ENCODE results near the gene SPRR1A. TPM values are rescaled to one million over a fixed set of nuclear protein-coding genes. Genes with fewer than 3 reads are reported as not detected.
A peak's percentile ranks its signal among the peaks of the same experiment; 100 is the strongest.

SPRR1A gene
- total RNA-seq, 5 donors from 2014 or later (not counting 1 experiment from before 2014, with no cell fraction given): not detected

DNA sequence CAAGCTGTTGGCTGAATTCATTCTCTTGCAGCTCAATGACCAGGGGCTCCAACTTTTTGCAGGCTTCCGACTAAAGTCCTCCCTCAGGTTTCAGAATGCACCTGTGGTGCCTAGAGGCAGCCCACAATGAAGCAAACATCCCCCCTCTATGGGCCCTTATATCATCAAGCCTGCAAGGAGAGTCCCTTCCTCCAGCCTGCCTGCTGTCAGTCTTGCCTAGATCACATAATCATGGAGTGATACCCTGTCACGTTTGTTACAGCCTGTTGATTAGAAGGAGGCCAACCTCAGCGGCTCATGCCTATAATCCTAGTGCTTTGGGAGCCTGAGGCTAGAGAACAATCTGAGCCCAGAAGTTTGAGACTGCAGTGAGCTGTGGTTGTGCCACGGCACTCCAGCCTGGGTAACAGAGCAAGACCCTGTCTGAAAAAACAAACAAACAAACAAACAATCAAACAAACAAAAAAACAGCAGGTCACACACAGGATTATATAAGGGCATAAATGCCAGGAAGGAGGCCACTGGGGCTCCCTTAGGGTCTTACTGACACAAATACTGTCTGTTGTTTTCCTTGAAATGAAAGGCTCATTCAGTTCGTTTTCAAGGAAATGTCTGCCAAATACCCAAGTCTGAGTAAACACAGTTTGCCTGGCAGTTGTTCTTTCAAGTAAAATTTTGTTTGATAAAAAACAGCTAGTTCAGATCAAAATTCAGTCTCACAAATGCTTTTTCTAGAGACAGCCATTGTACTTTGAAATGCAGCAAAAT lies 12.9 kb downstream of the SPRR1A start:
- Histone ChIP-seq H3K27ac (ENCODE audit: low read length) (no peak overlapping the region), H3K9me3 (no peaks in the 10 kb centered on the region), H3K36me3 (ENCODE audit: control insufficient read depth in 2 of 2, extremely low read depth in 1 of 2, insufficient read depth in 1 of 2, low read length in 1 of 2) (no peaks in the 10 kb centered on the region), H3K4me3 (ENCODE audit: control insufficient read depth in 1 of 2, extremely low read depth in 1 of 2, low read length in 1 of 2) (no peak overlapping the region), H3K27me3 (replicated peaks in 1 of 2; ENCODE audit: control insufficient read depth in 2 of 2, extremely low read depth in 1 of 2, insufficient read depth in 2 of 2, low read length in 1 of 2) (peaks cover 2 to 17% of the 10 kb centered on the region in 2 experiments), H3K4me1 (ENCODE audit: control insufficient read depth in 1 of 2, extremely low read depth in 1 of 2, insufficient read depth in 2 of 2, low read length in 2 of 2) (no peaks in the 10 kb centered on the region)
- WGBS (ENCODE audit: insufficient coverage): 61% methylated on average over 3 of the region's 5 CpGs
- ChIA-PET CTCF (no interaction called here), POLR2A (no interaction called here)
- DNase-seq: no peak
- peaks cover 0 to 7% (median 0%) of the 10 kb centered on the region in 3 donors for H3K9me3 Mint-ChIP-seq
- no peak for ATAC-seq (replicated peaks in 1 of 4)
- no peaks in the 10 kb centered on the region for H3K36me3 Mint-ChIP-seq
- no peaks in the 10 kb centered on the region for H3K4me1 Mint-ChIP-seq
- no peak overlapping the region for H3K4me3 Mint-ChIP-seq
- no peak overlapping the region for H3K27ac Mint-ChIP-seq
- H3K27me3 Mint-ChIP-seq: peaks cover 29% of the 10 kb centered on the region in 2 donors

DNA sequence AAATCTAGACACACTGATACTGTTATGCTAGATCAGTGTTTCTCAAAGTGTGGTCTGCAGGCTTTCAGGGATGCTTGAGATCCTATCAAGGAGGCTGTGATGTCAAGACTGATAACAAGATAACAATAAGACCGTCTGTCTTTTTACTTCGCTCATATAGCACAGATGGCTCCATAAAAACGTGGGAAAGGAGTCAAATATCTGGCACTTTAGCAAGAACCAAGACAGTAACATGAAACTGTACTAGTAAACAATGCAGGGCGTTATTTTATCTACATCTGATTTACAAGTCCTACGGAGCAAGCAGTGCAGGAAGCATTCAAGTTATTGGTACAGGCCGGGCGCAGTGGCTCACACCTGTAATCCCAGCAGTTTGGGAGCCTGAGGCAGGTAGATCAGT lies 14.0 kb downstream of the SPRR1A start:
- no peaks in the 10 kb centered on the region for H3K36me3 ChIP-seq (ENCODE audit: control insufficient read depth in 2 of 2, extremely low read depth in 1 of 2, insufficient read depth in 1 of 2, low read length in 1 of 2)
- ChIA-PET CTCF (no interaction called here), POLR2A (no interaction called here)
- Mint-ChIP-seq H3K27me3 (peaks cover 24 to 29% of the 10 kb centered on the region in 2 donors), H3K4me3 (no peak overlapping the region), H3K4me1 (no peaks in the 10 kb centered on the region), H3K27ac (no peak overlapping the region), H3K36me3 (no peaks in the 10 kb centered on the region), H3K9me3 (peaks cover 0 to 7% (median 0%) of the 10 kb centered on the region in 3 donors)
- no peak overlapping the region for H3K27ac ChIP-seq (ENCODE audit: low read length)
- no peaks in the 10 kb centered on the region for H3K4me1 ChIP-seq (ENCODE audit: control insufficient read depth in 1 of 2, extremely low read depth in 1 of 2, insufficient read depth in 2 of 2, low read length in 2 of 2)
- 50% methylated on average over 7 of the region's 7 CpGs for WGBS (ENCODE audit: insufficient coverage)
- no peak for ATAC-seq (replicated peaks in 1 of 4)
- no peak for DNase-seq
- no peak overlapping the region for H3K4me3 ChIP-seq (ENCODE audit: control insufficient read depth in 1 of 2, extremely low read depth in 1 of 2, low read length in 1 of 2)
- H3K27me3 ChIP-seq (replicated peaks in 1 of 2; ENCODE audit: control insufficient read depth in 2 of 2, extremely low read depth in 1 of 2, insufficient read depth in 2 of 2, low read length in 1 of 2): peaks cover 2 to 12% of the 10 kb centered on the region in 2 experiments
- H3K9me3 ChIP-seq: no peaks in the 10 kb centered on the region

DNA sequence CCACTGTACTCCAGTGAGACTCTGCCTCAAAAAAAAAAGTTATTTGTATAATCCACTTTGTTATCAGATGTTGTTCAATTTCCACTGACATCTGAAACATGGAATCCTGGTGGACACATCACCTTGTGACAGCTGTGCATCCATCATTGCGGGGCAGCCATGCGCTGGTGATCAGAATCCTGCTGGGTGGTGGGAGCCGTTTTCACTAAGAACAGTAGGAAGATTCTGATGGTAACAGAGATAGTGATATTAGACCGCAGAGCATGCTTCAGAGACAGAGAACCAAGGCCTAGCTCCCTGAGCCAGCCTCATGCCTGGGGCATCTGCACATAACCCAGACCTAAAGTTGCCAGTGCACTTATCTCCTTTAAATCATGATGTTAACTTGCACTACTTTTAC lies 14.6 kb downstream of the SPRR1A start:
- Mint-ChIP-seq H3K36me3 (no peaks in the 10 kb centered on the region), H3K27me3 (peaks cover 21 to 29% of the 10 kb centered on the region in 2 donors), H3K4me3 (no peak overlapping the region), H3K9me3 (peaks cover 0 to 7% (median 0%) of the 10 kb centered on the region in 3 donors), H3K4me1 (no peaks in the 10 kb centered on the region), H3K27ac (no peak overlapping the region)
- Histone ChIP-seq H3K9me3 (no peaks in the 10 kb centered on the region), H3K4me3 (ENCODE audit: control insufficient read depth in 1 of 2, extremely low read depth in 1 of 2, low read length in 1 of 2) (no peak overlapping the region), H3K27me3 (replicated peaks in 1 of 2; ENCODE audit: control insufficient read depth in 2 of 2, extremely low read depth in 1 of 2, insufficient read depth in 2 of 2, low read length in 1 of 2) (peaks cover 2 to 10% of the 10 kb centered on the region in 2 experiments), H3K36me3 (ENCODE audit: control insufficient read depth in 2 of 2, extremely low read depth in 1 of 2, insufficient read depth in 1 of 2, low read length in 1 of 2) (no peaks in the 10 kb centered on the region), H3K27ac (ENCODE audit: low read length) (no peak overlapping the region), H3K4me1 (ENCODE audit: control insufficient read depth in 1 of 2, extremely low read depth in 1 of 2, insufficient read depth in 2 of 2, low read length in 2 of 2) (no peaks in the 10 kb centered on the region)
- ATAC-seq (replicated peaks in 1 of 4) (no peak), DNase-seq (no peak)
- POLR2A ChIA-PET: no interaction called here
- 74% methylated on average over 4 of the region's 4 CpGs for WGBS (ENCODE audit: insufficient coverage)
- CTCF ChIA-PET: no interaction called here

DNA sequence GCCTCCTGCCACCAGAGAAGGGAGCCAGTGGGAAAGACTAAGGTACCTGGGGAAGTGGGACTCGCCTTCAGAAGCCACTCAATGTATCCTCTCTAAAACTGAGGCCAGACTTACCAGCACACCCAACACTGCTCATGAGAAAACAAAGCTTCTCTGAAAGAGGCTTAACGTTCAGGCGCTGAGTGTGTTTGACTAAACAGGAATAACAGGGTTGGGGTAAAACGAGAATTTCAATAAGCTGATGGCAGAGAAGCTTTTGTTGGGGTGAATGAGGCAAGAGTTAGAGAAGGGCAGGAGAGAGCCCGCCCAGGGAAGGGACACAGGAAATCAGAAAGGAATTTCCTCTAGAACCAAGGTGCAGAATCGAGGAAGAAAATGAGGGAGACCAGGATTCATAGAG lies 15.9 kb downstream of the SPRR1A start:
- Mint-ChIP-seq H3K27me3 (peaks cover 21 to 29% of the 10 kb centered on the region in 2 donors), H3K27ac (no peak overlapping the region), H3K36me3 (no peaks in the 10 kb centered on the region), H3K4me1 (no peaks in the 10 kb centered on the region), H3K4me3 (no peak overlapping the region), H3K9me3 (peaks cover 0 to 7% (median 0%) of the 10 kb centered on the region in 3 donors)
- H3K27ac ChIP-seq (ENCODE audit: low read length): no peak overlapping the region
- CTCF ChIA-PET: no interaction called here
- DNase-seq (no peak), ATAC-seq (replicated peaks in 1 of 4) (no peak)
- H3K4me3 ChIP-seq (ENCODE audit: control insufficient read depth in 1 of 2, extremely low read depth in 1 of 2, low read length in 1 of 2): no peak overlapping the region
- 70% methylated on average over 5 of the region's 6 CpGs for WGBS (ENCODE audit: insufficient coverage)
- no peaks in the 10 kb centered on the region for H3K4me1 ChIP-seq (ENCODE audit: control insufficient read depth in 1 of 2, extremely low read depth in 1 of 2, insufficient read depth in 2 of 2, low read length in 2 of 2)
- H3K9me3 ChIP-seq: no peaks in the 10 kb centered on the region
- H3K27me3 ChIP-seq (replicated peaks in 1 of 2; ENCODE audit: control insufficient read depth in 2 of 2, extremely low read depth in 1 of 2, insufficient read depth in 2 of 2, low read length in 1 of 2): peaks cover 2 to 10% of the 10 kb centered on the region in 2 experiments
- POLR2A ChIA-PET: no interaction called here
- H3K36me3 ChIP-seq (ENCODE audit: control insufficient read depth in 2 of 2, extremely low read depth in 1 of 2, insufficient read depth in 1 of 2, low read length in 1 of 2): no peaks in the 10 kb centered on the region

DNA sequence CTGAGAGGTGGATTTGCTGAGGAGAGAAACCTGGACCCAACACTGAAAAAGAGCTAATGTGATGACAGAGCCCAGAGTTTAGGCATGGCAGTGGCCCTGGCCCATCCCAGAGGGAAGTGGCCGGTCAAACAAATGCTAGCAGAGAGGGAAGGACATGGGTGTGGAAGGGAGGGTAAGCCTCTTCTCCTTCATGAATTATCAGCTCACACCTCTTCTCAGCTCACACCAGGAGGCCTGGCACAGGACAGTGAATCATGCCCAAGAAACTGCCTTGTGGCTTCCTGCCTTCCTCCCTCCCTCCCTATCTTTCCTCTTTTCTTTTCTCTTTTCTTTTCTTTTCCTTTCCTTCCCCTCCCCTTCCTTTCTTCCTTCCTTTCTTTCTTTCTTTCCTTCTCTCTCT lies 16.4 kb downstream of the SPRR1A start:
- Mint-ChIP-seq H3K4me1 (no peaks in the 10 kb centered on the region), H3K36me3 (no peaks in the 10 kb centered on the region), H3K27me3 (peaks cover 21 to 28% of the 10 kb centered on the region in 2 donors), H3K4me3 (no peak overlapping the region), H3K27ac (peak overlapping the region in 1 of 2 donors; percentile 16), H3K9me3 (peaks cover 0 to 4% (median 0%) of the 10 kb centered on the region in 3 donors)
- no peaks in the 10 kb centered on the region for H3K4me1 ChIP-seq (ENCODE audit: control insufficient read depth in 1 of 2, extremely low read depth in 1 of 2, insufficient read depth in 2 of 2, low read length in 2 of 2)
- no peaks in the 10 kb centered on the region for H3K36me3 ChIP-seq (ENCODE audit: control insufficient read depth in 2 of 2, extremely low read depth in 1 of 2, insufficient read depth in 1 of 2, low read length in 1 of 2)
- H3K4me3 ChIP-seq (ENCODE audit: control insufficient read depth in 1 of 2, extremely low read depth in 1 of 2, low read length in 1 of 2): no peak overlapping the region
- no CpG with 5 or more reads among the region's 1 CpG for WGBS (ENCODE audit: insufficient coverage)
- ChIA-PET POLR2A (no interaction called here), CTCF (interaction anchor here in 1 of 2 donors (0.7 kb wide), 1 partner anchor 8 kb away, joined by 14 read pairs; no protein-coding TSS in a partner anchor)
- H3K27ac ChIP-seq (ENCODE audit: low read length): no peak overlapping the region
- ATAC-seq (replicated peaks in 1 of 4): no peak
- no peak for DNase-seq
- no peaks in the 10 kb centered on the region for H3K9me3 ChIP-seq
- peaks cover 2 to 10% of the 10 kb centered on the region in 2 experiments for H3K27me3 ChIP-seq (replicated peaks in 1 of 2; ENCODE audit: control insufficient read depth in 2 of 2, extremely low read depth in 1 of 2, insufficient read depth in 2 of 2, low read length in 1 of 2)

DNA sequence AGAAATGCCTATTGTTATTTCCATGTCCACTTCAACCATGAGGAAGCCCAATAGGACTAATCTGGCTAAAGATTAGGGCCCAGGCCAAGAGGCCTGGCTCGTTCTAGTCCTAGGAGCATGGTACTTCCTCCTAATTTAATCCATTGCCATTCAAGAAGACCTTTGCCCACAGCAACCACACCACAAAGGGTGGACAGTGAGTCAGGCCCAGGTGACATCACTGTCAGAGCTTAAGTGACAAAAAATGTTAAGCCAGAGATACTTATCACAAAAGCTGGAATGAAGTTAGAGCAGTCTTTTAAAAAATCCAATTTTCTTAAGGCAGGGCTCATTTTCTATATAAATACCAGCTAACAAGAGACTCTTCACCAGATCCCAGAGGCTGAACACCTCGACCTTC lies 17.5 kb downstream of the SPRR1A start, which contains the start of gene SPRR3:
Gene SPRR3, plus strand, starts transcription at position 368 of the 400 bp plus-strand sequence. CDS start 1,272 bp downstream, outside the sequence.
- H3K4me3 Mint-ChIP-seq: no peak within 1 kb of the TSS

More for the DNA sequence above, 17.5 kb downstream of the SPRR1A start, which contains the start of gene SPRR3:
- ChIA-PET POLR2A (no interaction called here), CTCF (no interaction called here)
- DNase-seq (no peak), ATAC-seq (replicated peaks in 1 of 4) (no peak)
- Mint-ChIP-seq H3K4me1 (no peaks in the 10 kb centered on the region), H3K27ac (peak within 1 kb of the TSS in 1 of 2 donors; percentile 16), H3K36me3 (no peaks in the 10 kb centered on the region), H3K9me3 (no peaks in the 10 kb centered on the region), H3K27me3 (peaks cover 21 to 24% of the 10 kb centered on the region in 2 donors)
- Histone ChIP-seq H3K9me3 (no peaks in the 10 kb centered on the region), H3K27ac (ENCODE audit: low read length) (no peak within 1 kb of the TSS), H3K4me1 (ENCODE audit: control insufficient read depth in 1 of 2, extremely low read depth in 1 of 2, insufficient read depth in 2 of 2, low read length in 2 of 2) (no peaks in the 10 kb centered on the region), H3K36me3 (ENCODE audit: control insufficient read depth in 2 of 2, extremely low read depth in 1 of 2, insufficient read depth in 1 of 2, low read length in 1 of 2) (no peaks in the 10 kb centered on the region), H3K27me3 (replicated peaks in 1 of 2; ENCODE audit: control insufficient read depth in 2 of 2, extremely low read depth in 1 of 2, insufficient read depth in 2 of 2, low read length in 1 of 2) (peaks cover 0 to 10% of the 10 kb centered on the region in 2 experiments), H3K4me3 (ENCODE audit: control insufficient read depth in 1 of 2, extremely low read depth in 1 of 2, low read length in 1 of 2) (no peak within 1 kb of the TSS)
- 80% methylated on average over 1 of the region's 2 CpGs for WGBS (ENCODE audit: insufficient coverage)

Measured in T-cell (primary cell).